ENCODE data around the gene POU4F2.

Gene POU4F2

DNA sequence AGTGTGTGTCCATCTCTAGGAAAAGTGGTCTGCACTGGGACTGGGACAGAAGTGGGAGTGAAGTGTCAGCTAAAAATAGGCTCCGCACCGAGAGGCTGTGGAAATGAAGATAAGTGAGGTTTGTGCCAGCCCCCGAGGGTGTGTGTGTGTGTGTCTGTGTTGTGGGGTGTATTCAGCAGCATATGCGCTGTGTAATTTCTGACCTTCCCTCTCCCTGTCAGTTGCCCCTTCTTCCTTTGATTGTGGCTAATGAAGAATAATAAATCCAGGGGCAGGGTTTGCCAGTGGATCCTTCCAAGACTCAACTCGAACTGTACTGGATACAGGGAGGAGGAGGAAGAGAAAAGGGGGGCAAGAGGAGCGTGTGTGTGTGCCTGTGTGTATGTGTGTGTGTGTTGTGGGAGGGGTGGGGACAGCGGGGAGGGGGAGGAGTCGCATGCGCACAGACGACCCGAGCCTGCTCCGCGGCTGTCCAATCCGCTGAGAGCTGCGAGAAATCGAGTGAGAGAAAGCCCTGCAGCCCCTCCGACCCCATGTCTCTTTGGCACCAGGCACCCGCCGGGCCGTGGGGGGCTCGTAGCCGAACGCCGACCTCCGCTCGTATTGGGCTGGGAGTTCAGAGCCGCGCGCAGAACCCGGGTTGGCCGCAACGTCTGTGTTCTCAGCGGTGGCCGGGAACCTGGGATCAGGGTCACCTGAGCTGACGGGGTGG is 916 bp upstream of the POU4F2 start:
- TF ChIP-seq, protein P1, sequence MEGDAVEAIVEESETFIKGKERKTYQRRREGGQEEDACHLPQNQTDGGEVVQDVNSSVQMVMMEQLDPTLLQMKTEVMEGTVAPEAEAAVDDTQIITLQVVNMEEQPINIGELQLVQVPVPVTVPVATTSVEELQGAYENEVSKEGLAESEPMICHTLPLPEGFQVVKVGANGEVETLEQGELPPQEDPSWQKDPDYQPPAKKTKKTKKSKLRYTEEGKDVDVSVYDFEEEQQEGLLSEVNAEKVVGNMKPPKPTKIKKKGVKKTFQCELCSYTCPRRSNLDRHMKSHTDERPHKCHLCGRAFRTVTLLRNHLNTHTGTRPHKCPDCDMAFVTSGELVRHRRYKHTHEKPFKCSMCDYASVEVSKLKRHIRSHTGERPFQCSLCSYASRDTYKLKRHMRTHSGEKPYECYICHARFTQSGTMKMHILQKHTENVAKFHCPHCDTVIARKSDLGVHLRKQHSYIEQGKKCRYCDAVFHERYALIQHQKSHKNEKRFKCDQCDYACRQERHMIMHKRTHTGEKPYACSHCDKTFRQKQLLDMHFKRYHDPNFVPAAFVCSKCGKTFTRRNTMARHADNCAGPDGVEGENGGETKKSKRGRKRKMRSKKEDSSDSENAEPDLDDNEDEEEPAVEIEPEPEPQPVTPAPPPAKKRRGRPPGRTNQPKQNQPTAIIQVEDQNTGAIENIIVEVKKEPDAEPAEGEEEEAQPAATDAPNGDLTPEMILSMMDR (IDR thresholded peaks at IDR 0.05; ENCODE audit: extremely low read depth, insufficient read depth, missing control alignments) = no peak
- no peak for DNase-seq (ENCODE audit: low spot score)

GRCh38 chr4:146638333-146638785 is 334 bp upstream of the POU4F2 start:
- in situ Hi-C loops (cut with MboI; ENCODE audit: low pct_unique_long_range_greater_than_20kb, low sequenced_read_pairs, unreplicated experiment) = no loop called here
- TF ChIP-seq, protein P1 (IDR thresholded peaks at IDR 0.05; ENCODE audit: extremely low read depth, insufficient read depth, missing control alignments) = no peak
- no peak for DNase-seq (ENCODE audit: low spot score)

More for the DNA sequence above, 916 bp upstream of the POU4F2 start:
- in situ Hi-C loops (cut with MboI; ENCODE audit: low pct_unique_long_range_greater_than_20kb, low sequenced_read_pairs, unreplicated experiment) = no loop called here

DNA sequence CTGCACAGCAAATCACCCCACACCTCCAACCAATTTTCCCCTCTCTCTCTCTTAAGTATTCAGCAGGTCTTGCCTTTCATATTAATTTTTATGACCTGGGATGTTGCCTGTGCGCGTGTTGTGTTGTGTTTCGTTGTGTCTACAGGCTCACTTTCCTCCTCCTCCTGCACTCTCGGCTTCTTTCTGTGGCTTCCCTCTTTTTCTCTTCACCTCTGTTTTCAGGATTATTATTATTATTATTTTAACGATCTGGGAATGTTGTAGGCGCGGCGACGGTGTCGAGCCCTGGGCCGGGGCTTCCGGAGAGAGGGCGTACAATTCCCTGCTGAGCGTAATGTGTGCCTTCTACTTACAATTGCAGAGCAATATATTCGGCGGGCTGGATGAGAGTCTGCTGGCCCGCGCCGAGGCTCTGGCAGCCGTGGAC is 826 bp downstream of the POU4F2 start:
- TF ChIP-seq, protein P1 (IDR thresholded peaks at IDR 0.05; ENCODE audit: extremely low read depth, insufficient read depth, missing control alignments) = no peak
- in situ Hi-C loops (cut with MboI; ENCODE audit: low pct_unique_long_range_greater_than_20kb, low sequenced_read_pairs, unreplicated experiment) = no loop called here
- DNase-seq (ENCODE audit: low spot score) = no peak

- TF ChIP-seq, protein P1 (IDR thresholded peaks at IDR 0.05; ENCODE audit: extremely low read depth, insufficient read depth, missing control alignments) = no peak
- no peak for DNase-seq (ENCODE audit: low spot score)
- in situ Hi-C loops (cut with MboI; ENCODE audit: low pct_unique_long_range_greater_than_20kb, low sequenced_read_pairs, unreplicated experiment) = no loop called here
Measured at GRCh38 chr4:146640021-146640464, 1.4 kb downstream of the POU4F2 start.

DNA sequence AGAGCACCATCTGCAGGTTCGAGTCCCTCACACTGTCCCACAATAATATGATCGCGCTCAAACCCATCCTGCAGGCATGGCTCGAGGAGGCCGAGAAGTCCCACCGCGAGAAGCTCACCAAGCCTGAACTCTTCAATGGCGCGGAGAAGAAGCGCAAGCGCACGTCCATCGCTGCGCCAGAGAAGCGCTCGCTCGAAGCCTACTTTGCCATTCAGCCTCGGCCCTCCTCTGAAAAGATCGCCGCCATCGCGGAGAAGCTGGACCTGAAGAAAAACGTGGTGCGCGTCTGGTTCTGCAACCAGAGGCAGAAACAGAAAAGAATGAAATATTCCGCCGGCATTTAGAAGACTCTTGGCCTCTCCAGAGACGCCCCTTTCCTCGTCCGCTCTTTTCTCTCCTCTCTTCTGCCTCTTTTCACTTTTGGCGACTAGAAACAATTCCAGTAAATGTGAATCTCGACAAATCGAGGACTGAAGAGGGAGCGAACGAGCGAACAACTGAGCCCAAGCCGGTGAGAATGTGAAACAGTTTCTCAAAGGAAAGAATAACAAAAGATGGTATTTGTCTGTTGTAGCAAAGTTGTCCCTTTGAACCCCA is 1.9 kb downstream of the POU4F2 start:
- in situ Hi-C loops (cut with MboI; ENCODE audit: low pct_unique_long_range_greater_than_20kb, low sequenced_read_pairs, unreplicated experiment) = no loop called here
- DNase-seq (ENCODE audit: low spot score) = no peak
- TF ChIP-seq, protein P1 (IDR thresholded peaks at IDR 0.05; ENCODE audit: extremely low read depth, insufficient read depth, missing control alignments) = no peak

GRCh38 chr4:146641762-146642161 is 3.1 kb downstream of the POU4F2 start:
- in situ Hi-C loops (cut with MboI; ENCODE audit: low pct_unique_long_range_greater_than_20kb, low sequenced_read_pairs, unreplicated experiment) = no loop called here

More at GRCh38 chr4:146641762-146642161, 3.1 kb downstream of the POU4F2 start:
- TF ChIP-seq, protein P1 (IDR thresholded peaks at IDR 0.05; ENCODE audit: extremely low read depth, insufficient read depth, missing control alignments) = no peak
- DNase-seq (ENCODE audit: low spot score) = no peak

Data from GM13977 (cell line).